NCI-H748 (cell line): ENCODE data around the gene B3GNT5.

Experiments
- DNase-seq: peaks from one replicate; lab custom pipeline; 2025; ENCODE audit not compliant: unreplicated experiment; lab: John Stamatoyannopoulos, UW

B3GNT5 gene, protein sequence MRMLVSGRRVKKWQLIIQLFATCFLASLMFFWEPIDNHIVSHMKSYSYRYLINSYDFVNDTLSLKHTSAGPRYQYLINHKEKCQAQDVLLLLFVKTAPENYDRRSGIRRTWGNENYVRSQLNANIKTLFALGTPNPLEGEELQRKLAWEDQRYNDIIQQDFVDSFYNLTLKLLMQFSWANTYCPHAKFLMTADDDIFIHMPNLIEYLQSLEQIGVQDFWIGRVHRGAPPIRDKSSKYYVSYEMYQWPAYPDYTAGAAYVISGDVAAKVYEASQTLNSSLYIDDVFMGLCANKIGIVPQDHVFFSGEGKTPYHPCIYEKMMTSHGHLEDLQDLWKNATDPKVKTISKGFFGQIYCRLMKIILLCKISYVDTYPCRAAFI

DNA sequence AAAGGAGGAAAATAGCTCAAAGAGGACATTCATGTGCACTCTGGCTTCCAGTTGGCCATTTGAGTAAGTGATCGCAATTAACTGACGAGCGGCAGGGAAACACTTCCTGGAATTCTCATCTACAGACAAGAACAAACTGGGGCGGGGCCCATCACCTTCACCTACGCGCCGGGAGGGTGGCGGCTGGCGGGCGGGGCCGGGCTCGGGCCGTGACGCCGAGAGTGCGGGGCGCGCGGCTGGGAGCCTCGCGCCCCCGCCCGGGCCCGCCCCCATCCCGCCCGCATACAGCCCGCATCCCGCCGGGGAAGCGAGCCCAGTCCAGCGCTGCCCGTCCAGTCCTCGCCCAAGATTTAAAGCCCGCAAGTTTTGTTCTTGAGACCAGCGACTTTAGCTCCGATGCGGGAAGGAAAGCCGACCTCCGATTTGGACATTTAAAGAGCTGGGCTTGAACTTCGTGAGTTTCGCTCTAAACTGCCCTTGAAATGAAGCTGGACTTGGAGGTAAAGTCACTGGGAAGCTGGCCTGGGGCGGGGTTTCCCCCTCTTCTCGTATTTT lies at the start of gene B3GNT5:
Gene B3GNT5 (plus strand): TSS at position 281 of the 555 bp plus-strand sequence. CDS start 16,546 bp downstream, outside the sequence.
- peak; percentile 85 for DNase-seq

GRCh38 chr3:183203670-183204069 lies 49.4 kb upstream of the B3GNT5 start:
- no peak for DNase-seq

- no peak for DNase-seq
Measured at GRCh38 chr3:183208260-183208659, 44.8 kb upstream of the B3GNT5 start.

- DNase-seq = no peak
Measured at GRCh38 chr3:183208800-183209199, 44.3 kb upstream of the B3GNT5 start.

GRCh38 chr3:183210341-183210740 lies 42.7 kb upstream of the B3GNT5 start:
- DNase-seq = no peak

DNA sequence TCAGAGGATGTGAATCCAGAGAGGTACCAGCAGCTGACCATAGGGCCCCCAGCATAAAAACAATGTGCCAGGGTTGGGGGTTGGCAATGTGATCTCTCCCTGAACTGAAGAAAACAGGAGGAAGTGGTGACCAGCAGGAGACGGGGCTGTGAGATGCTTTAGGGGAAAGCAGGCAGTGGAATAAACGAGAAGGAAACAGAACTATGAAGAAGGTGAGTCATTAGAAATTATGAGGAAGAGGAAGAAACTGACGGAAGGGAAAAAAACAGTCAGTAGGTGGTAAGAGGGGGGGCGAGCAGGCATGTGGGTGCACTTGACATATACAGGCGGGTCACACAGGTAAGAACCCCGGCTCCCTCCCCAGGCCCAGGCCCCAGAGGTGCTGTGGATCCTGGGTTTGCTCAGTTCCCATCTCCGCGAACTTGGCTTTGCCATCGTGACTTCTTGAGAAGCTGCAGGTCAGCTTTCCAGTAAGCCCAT lies 42.2 kb upstream of the B3GNT5 start:
- DNase-seq = no peak

DNA sequence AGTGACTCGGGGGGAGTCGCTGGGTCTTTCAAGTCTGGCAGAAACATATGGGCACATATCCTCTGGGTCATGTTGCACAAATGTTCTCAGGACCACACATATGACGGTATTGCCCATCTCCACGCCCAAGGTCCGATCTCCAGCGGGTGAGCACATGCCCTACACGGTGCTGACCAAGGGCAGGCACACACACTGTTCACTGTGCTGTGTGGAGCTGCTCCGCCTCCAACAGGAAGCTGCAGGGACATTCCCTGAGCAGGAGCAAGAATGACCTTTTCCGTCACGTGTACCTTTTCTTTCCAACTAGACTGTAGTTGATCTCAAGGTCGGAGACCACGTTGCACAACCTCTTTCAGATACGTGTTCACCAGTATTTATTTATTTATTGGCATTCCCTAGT lies 41.7 kb upstream of the B3GNT5 start:
- no peak for DNase-seq

- no peak for DNase-seq
Measured at GRCh38 chr3:183212096-183212495, 41.0 kb upstream of the B3GNT5 start.

DNA sequence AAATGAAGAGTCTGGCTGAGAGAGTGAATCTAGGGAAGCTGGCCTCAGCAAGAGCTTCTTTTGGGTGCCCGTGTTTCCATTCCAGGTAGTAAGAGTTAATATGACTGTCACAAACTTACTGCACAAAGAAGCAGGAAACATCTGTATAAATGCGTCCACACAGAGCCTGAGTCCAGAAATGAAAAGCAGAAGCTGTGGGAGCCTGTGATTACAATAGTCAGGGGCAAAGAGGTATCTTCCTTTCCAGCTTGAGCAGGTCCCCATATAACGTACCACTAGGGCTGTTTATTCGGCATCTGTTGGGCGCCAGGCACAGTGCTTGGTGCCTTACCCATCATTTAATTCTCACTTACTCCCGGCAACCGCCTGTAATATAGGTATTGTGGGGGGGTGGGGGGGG lies 40.5 kb upstream of the B3GNT5 start:
- DNase-seq = no peak

DNA sequence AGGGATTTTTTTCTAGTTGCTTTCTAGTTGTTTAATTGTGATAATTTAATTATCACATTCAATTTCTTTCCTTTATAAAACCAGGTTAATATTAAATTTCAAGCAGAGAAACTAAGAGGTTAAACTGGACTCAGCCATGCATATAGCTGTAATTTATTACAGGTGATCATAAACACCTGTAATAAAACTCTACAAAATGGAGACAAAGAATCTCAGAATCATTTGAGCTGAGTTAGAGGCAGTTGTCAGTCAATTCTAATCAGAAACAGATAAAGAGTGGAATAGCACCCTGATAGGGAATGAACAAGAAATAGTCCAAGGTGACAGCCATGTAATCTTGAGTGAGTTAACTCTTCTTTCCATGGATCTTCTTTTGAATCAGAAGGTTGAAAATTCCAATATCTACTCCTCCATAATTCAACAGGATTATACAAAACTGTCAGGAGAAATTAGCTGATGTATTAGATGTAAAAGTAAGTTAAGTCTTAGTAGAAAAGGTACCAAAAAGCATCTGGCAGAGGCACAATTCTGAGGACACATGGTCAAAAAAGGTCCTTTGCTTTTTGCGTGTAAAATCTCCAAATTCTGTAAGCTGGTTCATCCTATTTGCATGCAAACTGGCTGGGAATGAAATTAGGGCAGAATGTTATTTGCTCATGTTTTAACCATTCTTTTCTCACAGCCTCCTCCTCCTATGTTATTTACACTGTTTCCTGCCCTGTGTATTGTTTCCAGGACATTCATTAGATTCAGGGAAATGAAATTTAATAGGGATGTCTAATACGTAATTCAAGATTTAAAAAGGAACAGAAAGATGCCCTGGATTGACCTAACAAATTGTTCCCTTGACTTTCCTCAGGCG lies 39.4 kb upstream of the B3GNT5 start:
- no peak for DNase-seq

DNA sequence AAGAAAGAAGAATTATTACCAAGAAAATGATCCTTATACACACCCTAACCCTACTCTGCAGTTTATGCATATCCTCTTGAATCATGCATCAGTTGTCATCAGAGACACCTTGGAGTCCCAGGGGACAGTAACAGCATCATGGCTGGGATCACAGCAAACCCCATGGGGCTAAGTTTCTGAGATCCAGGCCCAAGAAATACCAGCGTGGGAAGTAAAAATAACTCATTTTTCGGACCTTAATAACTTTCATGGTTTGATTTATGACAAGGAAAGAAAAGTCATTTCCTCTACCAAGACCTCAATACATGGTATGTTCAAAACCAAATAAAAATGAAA lies 38.8 kb upstream of the B3GNT5 start:
- no peak for DNase-seq

DNA sequence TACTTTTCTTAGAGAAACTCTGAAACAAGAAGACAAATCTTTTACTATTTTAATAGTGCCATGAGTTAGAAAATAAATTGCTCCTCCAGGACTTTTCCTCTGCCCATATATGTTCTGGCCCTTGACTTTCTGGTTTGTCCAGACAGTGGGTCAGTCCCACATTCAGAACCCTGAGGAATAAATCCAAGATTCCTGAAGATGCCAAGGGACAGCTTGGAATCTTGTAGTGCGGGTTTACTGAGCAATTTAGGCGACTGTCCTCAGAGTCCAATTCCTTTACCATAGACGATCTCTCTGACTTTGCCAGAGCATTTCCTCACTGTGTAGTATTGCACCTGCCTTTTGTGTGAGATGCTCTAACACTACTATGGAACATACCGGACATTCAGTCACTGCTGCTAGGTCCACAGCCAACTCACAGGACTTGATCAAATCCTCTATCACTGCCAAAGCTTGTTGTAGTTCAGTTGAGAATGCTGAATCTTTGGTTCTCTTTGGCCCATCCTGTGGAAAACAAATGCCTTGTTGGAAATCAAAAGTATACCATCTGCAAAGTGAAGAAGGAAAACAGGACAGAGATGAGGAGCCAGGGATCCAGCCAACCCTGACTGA lies 37.4 kb upstream of the B3GNT5 start:
- no peak for DNase-seq

DNA sequence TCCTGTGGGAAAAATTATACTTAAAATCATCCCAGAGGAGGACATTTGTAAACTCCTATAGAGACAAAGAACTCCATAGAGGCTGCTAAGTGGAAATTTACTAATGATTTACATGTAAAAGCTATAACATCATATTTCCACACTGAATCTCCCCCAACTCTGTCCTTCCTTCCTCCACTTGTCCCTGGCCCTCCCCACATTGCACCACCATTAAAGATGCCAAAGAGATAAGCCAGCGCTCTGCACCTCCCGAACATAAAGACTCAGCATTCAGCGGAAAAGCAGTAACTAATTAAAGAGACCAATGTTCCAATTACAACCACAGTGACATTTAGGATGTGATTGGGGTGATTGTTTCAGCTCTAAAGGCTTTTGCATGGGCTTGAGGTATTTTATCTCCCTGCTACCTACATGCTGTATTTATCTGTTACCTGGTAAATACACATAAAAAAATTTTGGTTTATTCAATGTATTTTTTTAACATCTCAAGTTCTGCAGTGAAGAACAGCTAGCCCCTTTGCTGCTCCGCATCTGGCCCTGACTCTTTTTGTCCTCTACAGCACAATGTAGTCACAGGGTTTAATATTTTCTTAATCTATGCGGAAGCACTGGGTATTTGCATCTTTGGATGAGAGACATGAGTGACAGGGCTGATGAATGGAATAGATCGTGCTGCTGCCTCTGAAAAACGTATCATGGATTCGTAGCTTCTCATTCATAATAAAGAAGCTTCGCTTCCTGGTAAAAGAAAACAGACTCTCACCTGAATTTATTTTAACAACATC lies 35.3 kb upstream of the B3GNT5 start:
- DNase-seq = no peak

DNA sequence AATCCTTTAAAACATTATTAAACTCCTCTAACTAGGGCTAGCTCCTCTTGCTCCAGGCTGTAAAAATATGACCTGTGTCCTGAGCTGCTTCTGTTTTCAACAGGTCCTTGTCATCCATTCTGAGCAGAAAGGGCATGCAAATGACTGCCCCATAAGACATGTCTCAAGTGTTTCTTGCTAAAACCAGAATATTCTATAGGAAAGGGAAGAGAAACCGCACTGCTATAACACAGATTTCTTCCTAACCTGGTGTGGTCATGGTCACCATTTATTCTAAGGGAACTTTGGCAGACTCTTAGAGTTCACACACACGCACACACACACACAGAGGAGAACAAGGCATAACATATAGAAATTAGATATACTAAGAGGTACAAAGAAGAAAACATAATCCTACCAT lies 34.2 kb upstream of the B3GNT5 start:
- DNase-seq = no peak

DNA sequence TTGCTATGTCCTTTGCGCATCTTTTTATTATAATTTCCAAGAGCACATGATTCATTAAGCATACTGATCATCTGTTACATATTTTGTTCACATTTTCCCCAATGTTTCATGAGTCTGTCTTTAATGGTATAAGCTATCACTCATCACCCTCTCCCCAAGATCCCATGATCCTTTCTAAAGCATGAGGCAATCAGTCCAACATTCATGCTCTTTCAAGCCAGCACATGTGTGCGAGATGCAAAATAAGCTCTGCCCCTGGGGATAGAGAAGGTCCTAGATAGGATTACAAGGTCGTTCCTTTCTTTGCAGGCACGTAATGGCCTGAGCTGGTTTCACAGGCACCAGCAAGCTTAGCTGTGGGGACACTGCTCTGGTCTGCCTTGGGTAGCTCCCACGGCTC lies 32.2 kb upstream of the B3GNT5 start:
- DNase-seq = no peak

DNA sequence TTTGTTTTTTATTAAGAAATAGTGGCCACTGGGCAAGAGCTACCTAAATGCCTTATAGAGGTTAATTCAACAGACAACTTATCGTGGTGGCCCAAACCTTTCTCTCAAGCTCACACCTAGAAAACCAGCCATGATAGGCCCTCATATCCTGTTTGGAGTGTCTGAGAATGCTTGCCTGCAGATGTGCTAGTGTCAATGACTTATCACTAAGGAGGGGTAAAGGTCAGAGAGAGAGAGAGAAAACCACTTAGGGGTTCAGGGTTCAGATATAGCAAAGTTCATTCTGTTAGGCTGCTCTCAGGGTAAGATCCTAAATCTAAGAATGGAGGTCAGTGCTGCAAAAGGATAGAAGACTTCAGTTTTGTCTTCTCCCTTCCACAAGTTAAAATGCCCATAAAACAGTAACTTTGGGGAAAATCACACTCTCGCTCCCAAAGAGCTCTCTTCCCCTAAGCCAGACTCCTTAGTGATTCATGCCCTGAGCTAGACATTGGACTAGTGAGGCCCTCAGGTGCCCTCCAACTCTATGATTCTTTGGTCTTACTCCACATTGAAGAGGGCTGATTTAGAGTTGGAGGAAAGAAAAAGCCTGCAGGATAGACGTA lies 30.3 kb upstream of the B3GNT5 start:
- no peak for DNase-seq

- DNase-seq = no peak
Measured at GRCh38 chr3:183224180-183224970, 28.7 kb upstream of the B3GNT5 start.

DNA sequence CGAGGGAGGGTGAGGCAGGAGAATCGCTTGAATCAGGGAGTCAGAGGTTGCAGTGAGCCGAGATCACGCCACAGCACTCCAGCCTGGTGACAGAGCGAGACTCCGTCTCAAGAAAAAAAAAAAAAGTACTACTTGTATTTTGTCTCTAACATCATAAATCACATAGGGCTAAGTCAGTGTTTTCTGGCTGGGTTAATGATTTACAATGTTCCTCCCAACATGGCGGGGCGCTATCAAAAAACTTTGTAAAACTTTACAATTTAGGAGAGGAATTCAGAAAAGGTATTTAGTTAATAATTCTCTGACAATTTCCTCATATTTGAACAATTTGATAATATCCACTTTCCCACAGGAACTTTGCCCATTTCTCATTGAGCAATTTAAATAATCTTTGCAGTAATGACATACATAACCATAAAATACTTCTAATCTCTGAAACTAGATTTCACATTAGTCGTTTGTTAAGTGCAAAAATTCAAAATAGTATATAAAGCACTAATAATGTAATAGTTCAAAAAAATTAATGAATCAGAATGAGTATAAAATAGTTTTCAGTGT lies 26.6 kb upstream of the B3GNT5 start:
- DNase-seq = no peak

DNA sequence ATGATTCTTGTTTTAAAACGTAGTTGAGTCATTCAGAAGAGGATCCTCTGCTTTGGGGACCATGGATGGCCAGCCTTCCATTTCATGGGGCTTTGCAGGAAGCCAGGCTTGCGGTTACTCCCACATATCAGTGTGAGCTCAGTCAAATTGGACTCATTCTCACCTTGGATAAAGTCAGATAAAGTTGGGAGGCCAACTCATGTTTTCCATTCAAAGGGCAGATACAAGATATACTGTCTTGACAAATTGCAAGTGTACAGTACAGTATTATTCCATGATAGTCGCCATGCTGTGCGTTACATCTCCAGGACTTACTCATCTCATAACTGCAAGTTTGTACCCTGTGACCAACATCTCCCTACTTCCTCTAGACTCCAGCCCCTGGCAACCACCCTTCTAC lies 25.5 kb upstream of the B3GNT5 start:
- DNase-seq = no peak
